DMS79 treated with DMSO at 0.1 percent for 48 hours (cell line): ENCODE measurements around the gene RASD2.
A peak's percentile ranks its signal among the peaks of the same experiment; 100 is the strongest.
"Not testable (repeated sequence)": the region's sequence is repeated elsewhere in the genome, so short reads cannot be mapped to it uniquely, and the experiment has no call there.

Experiments
- DNase-seq: peaks from one replicate; lab custom pipeline; 2025; lab: John Stamatoyannopoulos, UW

RASD2 gene, protein sequence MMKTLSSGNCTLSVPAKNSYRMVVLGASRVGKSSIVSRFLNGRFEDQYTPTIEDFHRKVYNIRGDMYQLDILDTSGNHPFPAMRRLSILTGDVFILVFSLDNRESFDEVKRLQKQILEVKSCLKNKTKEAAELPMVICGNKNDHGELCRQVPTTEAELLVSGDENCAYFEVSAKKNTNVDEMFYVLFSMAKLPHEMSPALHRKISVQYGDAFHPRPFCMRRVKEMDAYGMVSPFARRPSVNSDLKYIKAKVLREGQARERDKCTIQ

DNA sequence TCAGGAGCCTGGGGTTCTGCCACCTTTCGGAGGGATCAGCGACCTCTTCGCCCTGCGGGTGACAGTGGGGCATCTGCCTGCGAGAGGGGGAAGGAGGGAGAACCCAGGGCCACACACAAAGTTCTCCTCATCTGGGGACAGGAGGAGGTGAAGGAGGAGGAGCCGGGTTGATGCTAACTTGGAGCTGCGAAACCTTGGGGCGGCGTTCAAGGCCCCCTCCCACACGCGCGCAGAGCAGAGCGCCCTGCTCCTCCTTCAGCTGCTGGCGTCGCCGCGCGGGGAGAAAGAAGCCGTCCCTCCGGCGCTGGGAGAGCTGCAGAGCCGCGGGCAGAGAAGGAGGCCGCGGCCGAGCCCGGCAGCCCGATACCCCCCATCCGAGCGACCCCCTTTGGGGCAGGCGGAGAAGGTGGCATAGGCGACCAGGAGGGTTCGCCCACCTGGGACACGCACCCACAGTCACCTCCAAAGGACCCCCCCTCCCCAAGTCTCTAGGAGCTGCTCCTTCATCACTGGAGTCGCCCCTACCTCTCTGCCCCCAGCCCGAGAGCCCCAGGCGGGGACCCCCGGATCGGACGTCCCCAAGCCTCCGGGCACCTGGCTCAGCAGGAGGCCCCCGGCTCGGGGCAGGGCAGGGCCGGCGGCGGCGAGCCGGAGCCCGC, at the start of gene RASD2:
Gene RASD2, plus strand, starts transcription at position 237 of the 659 bp plus-strand sequence. CDS start 5,979 bp downstream, outside the sequence.
- peak; percentile 19 for DNase-seq

DNA sequence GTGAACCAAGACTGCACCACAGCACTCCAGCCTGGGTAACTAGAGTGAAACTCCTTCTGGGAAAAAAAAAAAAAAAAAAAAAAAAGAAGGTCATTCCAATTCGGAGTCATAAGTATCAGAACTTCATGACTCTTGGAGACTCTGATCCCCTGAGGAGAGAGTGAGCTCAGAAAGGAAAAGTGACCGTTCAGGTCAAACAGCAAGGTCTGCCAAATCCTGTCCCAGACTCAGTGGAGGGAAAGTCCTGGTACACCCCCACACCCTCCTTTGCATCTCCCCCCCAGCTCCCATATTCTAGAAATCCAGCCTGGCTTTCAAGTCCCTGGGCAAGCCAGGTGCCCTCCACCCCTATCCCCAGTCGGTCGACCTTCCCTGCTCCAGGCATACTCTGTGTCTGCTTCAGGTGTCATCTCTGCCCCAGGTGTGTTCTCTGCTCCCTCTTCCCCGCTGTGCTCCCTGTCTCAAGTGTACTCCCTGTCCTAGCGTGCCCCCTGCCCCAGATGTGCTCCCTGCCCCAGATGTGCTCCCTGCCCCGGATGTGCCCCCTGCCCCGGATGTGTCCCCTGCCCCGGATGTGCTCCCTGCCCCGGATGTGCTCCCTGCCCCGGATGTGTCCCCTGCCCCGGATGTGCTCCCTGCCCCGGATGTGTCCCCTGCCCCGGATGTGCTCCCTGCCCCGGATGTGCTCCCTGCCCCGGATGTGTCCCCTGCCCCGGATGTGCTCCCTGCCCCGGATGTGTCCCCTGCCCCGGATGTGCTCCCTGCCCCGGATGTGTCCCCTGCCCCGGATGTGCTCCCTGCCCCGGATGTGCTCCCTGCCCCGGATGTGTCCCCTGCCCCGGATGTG, 49.3 kb upstream of the RASD2 start:
- DNase-seq = not testable (repeated sequence)

DNA sequence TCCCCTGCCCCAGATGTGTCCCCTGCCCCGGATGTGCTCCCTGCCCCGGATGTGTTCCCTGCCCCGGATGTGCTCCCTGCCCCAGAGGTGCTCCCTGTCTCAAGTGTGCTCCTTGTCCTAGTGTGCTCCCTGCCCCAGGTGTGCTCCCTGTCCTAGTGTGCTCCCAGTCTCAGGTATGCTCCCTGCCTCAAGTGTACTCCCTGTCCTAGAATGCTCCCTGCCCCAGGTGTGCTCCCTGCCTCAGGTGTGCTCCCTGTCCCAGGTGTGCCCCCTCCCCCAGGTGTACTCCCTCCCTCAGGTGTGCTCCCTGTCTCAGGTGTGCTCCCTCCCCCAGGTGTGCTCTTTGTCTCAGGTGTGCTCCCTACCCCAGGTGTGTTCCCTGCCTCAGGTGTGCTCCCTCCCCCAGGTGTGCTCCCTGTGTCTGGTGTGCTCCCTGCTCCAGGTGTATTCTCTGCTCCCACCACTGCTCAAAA, 48.7 kb upstream of the RASD2 start:
- no peak for DNase-seq

DNA sequence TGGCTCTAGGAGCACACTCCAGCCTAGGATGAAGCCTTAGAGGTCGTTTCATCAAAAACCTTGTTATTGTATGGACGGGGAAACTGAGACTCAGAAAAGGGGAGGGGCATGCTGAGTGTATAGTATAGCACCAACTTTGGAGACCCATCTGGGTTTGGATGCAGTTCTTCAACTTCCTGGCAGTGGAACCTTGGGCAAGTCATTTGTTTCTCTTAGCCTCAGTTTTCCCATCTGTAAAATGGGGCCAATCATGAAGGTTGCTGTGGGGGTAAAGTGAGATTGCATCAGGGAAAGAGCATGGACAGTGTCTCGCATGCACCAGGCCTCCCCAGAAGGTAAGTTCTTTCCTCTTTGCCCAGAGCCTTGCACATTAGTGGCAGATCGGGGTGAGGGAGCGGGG, 47.6 kb upstream of the RASD2 start:
- DNase-seq = no peak

DNA sequence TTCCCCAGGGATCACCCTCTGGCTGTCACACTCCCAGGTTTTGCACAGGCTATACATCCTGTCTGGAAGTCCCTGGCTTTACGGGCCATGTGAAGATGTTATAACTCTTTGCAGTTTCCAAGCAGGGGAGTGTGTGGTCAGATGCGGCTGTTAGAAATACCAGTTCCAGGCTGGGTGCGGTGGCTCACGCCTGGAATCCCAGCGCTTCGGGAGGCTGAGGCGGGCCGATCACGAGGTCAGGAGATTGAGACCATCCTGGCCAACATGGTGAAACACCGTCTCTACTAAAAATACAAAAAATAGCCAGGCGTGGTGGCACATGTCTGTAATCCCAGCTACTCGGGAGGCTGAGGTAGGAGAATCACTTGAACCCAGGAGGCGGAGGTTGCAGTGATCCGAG, 44.9 kb upstream of the RASD2 start:
- not testable (repeated sequence) for DNase-seq

DNA sequence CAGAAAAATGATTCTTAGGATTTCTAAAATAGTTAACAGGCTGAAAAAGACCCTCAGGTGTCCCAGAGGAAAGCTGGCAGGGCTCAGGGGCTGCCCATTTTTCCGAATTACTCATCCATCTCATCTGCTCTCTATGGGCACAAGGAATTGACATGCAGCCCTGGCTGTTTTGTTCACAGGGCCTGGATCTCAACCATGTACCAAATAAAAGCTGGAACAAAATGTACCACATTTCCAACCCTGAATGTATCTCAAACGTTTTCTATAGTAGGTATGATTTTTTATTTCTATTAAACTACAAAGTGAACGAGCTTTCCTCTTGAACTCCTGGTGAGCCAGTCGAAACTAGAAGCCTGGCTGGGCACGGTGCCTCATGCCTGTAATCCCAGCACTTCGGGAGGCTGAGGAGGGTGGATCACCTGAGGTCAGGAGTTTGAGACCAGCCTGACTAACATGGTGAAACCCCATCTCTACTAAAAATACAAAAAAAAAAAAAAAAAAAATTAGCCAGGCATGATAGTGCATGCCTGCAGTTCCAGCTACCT, 43.8 kb upstream of the RASD2 start:
- DNase-seq = no peak

DNA sequence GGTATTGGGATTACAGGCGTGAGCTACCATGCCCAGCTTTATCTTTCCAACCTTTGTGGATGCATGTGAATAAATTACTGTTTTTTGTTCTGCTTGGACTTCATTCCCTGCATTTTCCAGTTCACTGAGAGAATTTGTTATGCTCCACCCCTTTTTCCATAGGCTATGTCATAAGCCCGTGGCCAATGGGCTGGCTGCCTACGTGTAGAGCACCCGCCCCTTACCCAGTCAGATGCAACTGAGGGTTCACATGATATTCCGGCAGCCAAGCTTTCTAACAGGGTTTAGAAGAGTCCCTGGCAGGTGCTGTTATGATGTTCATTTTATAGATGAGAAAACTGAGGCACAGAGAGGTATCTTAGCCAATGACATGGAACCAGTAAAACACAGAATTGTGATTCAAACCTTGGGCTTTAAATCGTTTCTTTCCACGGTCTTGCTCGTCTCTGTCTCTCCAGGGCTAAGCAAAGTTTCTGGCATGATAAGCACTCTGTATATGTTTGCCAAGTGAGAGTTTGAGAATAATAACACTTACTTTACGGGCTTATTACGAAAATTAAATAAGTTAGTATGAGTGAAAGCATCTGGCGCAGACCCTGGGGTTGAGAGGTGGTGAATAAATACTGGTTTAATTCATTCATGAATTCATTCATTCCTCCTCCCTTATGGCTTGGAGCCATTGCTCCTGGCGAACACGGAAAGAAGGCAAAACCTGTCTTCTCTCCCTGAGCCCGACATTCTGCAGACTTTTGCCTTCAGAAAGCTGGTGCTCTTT, 42.4 kb upstream of the RASD2 start:
- no peak for DNase-seq

DNA sequence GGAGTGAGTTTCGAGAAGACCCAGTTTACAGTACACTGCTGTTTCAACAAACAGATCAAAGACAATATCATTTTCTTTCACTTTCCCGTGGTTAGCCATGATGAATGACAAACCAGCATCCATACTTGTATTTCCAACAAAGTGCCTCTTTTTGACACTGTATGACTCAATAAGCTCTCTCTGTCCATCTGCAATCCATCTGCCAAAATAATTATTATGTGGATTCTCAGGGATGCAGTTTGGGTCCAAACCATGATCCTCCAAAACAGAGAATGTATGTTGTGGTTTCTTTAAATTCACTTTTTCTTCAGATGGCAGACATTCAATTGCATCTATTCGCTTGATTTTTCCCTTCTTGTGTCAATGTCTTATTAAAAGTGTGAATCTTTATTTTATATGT, 37.8 kb upstream of the RASD2 start:
- no peak for DNase-seq

DNA sequence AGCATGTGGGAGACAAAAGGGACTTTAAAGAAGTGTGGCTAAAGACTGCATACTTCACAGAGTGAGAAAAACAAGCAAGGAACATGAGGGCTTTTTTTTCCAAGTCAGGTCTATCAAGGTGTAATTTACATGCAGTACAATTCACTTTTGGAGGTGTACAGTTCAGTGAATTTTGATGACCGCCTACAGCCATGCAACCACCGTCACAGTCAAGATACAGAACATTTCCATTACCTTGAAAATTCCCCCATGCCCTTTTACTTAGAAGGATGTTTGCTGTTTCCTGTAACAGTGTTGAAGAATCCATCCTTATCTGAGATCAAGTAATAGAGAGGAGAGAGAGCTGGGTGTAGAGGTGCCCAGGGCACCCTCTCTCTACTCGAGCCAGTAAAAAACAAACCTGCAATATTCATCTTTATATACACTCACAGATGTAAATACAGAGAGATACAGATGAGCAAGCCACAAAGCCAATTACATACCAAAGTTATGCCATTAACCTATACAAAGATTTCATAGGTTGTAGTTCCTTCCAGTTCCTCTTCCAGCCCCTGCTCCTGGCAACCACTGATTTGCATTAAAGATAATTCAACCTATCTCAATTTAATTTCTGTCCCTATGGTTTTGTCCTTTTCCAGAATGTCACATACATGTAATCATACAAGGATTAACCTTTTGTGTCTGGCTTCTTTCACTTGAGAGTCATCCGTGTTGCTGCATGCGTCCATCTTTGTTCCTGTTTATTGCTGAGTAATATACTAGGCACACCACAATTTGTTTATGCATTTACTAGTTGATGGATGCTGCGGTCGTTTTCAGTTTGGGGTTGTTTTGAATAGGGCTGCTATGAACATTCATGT, 35.0 kb upstream of the RASD2 start:
- no peak for DNase-seq

DNA sequence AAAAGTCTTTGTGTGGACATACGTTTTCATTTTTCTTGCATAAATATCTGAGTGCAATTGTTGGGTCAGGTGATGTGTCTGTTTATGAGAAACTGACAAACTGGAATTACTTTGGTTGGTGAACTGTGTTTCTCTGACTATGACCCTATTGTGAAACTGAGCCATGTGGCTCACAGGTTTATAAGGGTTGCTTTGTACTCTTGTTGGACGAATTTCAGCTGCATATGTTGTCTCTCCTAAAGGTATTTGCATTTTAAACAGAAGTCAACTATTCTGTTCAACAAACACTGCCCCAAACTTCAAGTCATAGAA, 34.4 kb upstream of the RASD2 start:
- DNase-seq = no peak

DNA sequence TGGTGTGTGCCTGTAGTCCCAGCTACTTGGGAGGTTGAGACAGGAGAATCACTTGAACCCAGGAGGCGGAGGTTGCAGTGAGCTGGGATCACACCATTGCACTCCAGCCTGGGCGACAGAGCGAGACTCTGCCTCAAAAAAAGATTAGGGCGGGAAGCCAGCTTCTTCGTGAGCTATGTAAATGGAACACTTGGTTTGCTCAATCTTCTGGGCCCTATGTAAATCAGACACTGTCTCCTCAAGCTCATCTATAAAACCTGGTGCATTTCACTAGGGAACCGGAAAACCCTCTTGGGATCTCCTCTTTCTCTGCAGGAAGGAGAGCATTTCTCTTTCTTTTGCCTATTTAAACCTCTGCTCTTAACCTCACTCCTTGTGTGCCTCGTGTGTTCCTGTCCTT, 32.8 kb upstream of the RASD2 start:
- DNase-seq = not testable (repeated sequence)

DNA sequence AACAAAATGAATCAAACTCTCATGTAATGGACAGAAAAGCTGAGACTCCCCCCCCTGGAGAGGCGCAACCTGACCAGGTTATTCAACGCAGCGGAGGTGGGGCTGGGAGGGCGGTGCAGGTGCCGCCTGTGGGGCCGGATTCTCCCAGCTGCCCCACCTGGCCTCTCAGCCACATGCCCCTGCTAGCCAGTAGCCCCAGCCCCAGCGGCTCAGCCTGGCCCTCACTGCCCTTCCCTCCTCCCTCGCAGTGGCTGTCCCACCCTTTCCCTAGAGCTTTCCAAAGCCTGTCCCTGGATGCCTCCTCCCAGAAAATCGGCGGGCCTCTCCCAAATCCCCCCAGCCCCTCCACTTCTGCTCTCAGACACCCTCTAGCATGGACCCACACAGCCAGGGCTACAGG, 31.2 kb upstream of the RASD2 start:
- no peak for DNase-seq

DNA sequence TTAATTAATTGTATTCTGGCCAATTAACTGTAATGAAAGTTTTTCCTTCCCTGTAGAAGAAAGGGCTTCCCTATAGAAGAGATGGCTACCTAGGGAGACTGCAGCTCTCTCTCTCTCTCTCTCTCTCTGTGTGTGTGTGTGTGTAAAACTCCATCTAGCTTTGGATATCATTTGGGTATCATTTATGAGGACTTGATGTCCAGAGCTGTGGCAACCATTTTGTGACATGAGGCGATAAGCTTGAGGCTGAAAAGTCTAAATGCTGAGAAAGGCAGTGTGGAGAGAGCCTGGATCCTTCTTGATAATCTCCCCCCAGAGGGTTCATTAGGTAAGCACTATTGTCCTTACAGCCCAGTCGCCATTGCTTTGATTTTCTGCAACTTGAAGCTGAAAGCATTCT, 30.7 kb upstream of the RASD2 start:
- no peak for DNase-seq

DNA sequence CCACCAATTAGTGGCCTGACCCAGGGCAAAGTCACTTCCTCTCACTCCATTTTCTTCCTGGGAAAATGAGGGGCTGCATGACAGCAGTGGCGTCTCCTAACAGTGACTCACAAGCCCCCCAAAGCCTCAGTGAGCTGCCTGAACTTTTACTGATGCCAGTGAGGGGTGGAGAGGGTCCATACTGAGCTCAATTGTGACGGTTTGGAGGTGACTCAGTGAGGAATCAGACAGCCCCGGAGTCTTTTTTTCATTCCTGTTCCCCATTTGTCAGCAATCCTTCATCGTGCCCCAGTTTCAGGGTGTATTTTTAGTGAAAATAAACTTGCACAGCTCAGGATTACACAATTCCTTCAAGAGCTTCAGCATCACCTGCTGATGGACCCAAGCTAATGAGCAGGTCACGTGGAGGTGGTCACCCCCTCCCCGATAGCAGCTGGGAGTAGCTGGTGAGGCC, 30.1 kb upstream of the RASD2 start:
- no peak for DNase-seq

DNA sequence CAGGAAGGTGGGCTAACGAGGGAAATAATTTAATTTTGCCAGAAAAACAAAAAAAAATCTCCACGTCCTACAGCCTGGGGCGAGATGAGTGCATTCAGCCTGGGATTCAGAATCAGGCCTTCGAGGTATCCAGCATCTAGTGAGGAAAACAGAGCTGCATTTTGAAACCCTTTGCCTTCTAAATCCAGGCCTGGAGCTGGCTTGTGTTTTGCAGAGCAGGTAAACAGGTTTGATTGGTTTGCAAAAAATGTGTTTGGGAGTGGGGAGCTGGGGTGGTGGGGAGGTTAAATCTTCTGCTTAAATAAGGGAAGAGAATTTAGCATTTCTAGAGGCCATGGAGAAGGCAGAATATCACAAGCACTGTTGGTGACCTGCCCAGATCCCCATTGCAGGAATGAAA, 29.7 kb upstream of the RASD2 start:
- DNase-seq = no peak

DNA sequence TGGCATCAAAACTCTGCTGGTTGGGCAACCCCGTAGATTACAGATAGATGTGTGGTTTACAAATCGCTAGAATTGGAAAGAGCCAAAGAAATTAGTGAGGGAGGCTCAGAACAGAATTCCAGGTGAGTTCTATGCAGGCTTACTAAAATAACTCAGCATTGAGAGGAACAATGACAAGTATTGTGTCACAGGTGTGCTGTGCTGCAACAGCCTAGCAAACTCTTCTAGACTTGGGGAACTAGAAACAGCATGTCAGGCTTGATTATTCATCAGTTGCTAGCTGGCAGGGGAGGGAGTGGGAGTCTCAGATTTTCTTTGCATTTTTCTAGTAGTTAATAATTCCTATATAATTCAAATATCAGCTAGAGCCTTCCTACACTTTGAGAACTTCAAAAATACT, 26.3 kb upstream of the RASD2 start:
- DNase-seq = no peak

DNA sequence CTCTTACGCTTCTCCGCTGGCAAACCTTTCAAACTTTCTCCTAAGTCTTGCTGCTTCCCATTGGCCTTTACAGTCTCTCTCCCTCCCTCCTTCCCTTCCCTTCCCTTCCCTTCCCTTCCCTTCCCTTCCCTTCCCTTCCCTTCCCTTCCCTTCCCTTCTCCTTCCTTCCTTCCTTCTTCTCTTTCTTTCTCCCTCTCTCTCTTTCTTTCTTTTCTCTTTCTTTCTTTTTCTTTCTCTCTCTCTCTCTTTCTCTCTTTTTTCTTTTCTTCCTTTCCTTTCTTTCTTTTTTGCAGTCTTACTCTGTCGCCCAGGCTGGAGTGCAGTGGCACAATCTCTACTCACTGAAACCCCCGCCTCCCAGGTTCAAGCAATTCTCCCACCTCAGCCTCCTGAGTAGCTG, 24.7 kb upstream of the RASD2 start:
- not testable (repeated sequence) for DNase-seq

DNA sequence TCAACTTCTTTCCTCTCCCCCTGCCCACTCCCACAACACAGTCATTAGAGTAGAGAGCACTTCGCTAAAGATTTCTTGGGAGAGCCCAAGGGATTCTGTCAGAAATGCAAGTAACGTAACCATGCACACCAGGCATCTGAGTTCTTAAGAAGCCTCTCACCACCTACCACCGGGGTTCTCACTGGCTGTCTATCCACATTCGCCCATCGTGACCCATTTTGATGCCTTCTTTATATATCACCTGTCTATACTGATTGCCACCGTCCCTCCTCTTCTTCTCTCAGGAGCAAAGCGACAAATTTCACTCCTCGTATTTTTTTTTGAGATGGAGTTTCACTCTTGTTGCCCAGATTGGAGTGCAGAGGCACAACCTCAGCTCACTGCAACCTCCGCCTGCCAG, 23.9 kb upstream of the RASD2 start:
- DNase-seq = no peak

DNA sequence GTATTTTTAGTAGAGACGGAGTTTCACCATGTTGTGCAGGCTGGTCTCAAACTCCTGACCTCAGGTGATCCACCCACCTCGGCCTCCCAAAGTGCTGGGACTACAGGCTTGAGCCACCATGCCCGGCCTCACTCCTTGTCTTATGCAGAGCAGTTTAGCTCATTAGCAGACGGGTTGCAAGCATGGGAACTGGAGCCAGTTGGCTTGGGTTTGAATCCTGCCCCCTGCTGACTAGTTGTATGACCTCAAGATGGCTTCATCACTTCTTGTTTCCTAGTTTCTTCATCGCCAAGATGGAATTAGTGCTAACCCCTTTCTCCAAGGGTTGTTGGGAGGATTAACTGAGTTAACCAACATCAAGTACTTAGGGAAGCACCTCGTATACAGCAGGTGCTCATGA, 23.4 kb upstream of the RASD2 start:
- no peak for DNase-seq

DNA sequence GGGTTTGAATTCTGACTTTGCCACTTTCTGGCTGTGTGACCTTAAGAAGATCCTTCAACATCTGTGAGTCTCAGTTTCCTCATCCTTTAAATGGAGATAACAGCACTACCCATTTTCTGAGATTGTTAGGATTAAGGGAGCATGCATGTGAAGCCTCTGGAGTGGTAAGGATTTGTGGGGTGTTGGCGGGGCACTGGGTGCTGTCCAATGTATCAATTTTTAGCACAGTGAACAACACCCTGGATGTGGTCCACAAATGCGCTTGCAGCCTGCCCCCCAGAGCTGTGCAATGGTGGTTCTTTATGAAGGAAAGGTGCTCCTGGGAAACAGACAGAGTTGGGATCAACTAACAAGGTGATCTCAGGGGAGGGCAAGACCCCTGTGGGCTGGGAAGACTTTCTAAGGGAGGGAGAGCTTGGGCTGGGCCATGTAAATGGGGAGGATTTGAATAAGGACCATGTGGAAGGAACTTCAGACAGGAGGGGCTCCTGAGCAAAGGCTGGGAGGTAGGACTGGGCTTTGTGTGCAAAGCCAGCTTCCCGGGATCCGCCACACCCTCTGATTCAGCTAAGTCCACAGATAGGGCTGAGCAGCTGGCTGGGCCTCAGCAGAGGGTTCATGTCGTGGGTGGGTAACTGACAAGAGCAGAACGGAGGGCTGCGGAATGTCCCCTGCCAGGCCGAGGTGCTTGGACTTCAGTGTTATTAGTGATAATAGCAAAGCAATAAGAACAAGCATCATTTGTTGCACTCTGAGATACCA, 22.7 kb upstream of the RASD2 start:
- no peak for DNase-seq
